ENCODE data around the gene RASA2. TPM values are rescaled to one million over a fixed set of nuclear protein-coding genes. Genes with fewer than 3 reads are reported as not detected.
A peak's percentile ranks its signal among the peaks of the same experiment; 100 is the strongest.

The RASA2 gene
- total RNA-seq, 4 donors from 2014 or later: 10.6 to 15.5 (median 14.8) TPM

GRCh38 chr3:141486496-141486745, 406 bp upstream of the RASA2 start:
- Histone ChIP-seq H3K27me3 (no peaks in the 10 kb centered on the region), H3K9me3 (no peaks in the 10 kb centered on the region), H3K4me1 (peaks cover 0 to 30% (median 11%) of the 10 kb centered on the region in 3 donors), H3K36me3 (no peaks in the 10 kb centered on the region), H3K4me3 (peak overlapping the region; percentile 79 to 99), H3K27ac (peak overlapping the region; percentile 19 to 99 (median 98))
- ATAC-seq: peak; percentile 1
- 0% methylated on average over 1 to 4 of the region's 4 CpGs for WGBS, 2 donors (ENCODE audit: low coverage in 1 of 2)
- TF ChIP-seq, protein P1, sequence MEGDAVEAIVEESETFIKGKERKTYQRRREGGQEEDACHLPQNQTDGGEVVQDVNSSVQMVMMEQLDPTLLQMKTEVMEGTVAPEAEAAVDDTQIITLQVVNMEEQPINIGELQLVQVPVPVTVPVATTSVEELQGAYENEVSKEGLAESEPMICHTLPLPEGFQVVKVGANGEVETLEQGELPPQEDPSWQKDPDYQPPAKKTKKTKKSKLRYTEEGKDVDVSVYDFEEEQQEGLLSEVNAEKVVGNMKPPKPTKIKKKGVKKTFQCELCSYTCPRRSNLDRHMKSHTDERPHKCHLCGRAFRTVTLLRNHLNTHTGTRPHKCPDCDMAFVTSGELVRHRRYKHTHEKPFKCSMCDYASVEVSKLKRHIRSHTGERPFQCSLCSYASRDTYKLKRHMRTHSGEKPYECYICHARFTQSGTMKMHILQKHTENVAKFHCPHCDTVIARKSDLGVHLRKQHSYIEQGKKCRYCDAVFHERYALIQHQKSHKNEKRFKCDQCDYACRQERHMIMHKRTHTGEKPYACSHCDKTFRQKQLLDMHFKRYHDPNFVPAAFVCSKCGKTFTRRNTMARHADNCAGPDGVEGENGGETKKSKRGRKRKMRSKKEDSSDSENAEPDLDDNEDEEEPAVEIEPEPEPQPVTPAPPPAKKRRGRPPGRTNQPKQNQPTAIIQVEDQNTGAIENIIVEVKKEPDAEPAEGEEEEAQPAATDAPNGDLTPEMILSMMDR (IDR thresholded peaks at IDR 0.05): no peak
- TF ChIP-seq EP300 (IDR thresholded peaks at IDR 0.05) (no peak), POLR2A (IDR thresholded peaks at IDR 0.05) (no peak), POLR2AphosphoS5 (IDR thresholded peaks at IDR 0.05) (no peak)

GRCh38 chr3:141487521-141488252, 860 bp downstream of the RASA2 start:
- Histone ChIP-seq H3K36me3 (no peaks in the 10 kb centered on the region), H3K27ac (peak overlapping the region; percentile 87 to 99 (median 98)), H3K4me3 (peak overlapping the region; percentile 79 to 99), H3K9me3 (no peaks in the 10 kb centered on the region), H3K27me3 (no peaks in the 10 kb centered on the region), H3K4me1 (peaks cover 0 to 38% (median 11%) of the 10 kb centered on the region in 3 donors)
- TF ChIP-seq POLR2AphosphoS5 (IDR thresholded peaks at IDR 0.05): peak; percentile 25
- no peak for TF ChIP-seq EP300 (IDR thresholded peaks at IDR 0.05)
- TF ChIP-seq, protein P1 (IDR thresholded peaks at IDR 0.05): peak in 1 of 4 experiments; percentile 29
- peak in 1 of 2 donors; percentile 29 for TF ChIP-seq POLR2A (IDR thresholded peaks at IDR 0.05)
- peak; percentile 62 for ATAC-seq
- 1 to 2% methylated on average over 7 to 11 of the region's 55 CpGs for WGBS, 2 donors (ENCODE audit: low coverage in 1 of 2)

DNA sequence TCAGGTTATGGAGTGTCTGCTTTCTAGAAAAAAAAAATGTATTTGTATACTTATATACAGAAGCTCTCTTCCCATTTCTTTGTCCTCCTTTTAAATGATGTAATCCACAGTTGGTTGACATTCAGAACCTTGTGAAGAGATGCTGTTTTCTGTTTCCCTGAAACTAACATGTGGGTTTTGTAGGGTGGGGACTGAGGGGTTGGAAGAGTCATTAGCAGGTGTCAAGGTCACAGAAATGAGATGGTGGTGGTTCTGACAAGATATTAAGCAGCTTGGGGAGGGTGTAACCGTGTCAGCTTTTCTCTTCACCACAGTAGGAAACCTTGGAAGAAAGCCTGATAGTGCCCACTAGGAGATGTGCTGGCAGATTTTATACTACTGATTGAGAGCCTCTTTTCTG, 2.4 kb downstream of the RASA2 start:
- Histone ChIP-seq H3K9me3 (no peaks in the 10 kb centered on the region), H3K36me3 (no peaks in the 10 kb centered on the region), H3K27me3 (no peaks in the 10 kb centered on the region), H3K27ac (no peak overlapping the region), H3K4me1 (peaks cover 0 to 38% (median 11%) of the 10 kb centered on the region in 3 donors), H3K4me3 (no peak overlapping the region)
- TF ChIP-seq POLR2A (IDR thresholded peaks at IDR 0.05) (no peak), EP300 (IDR thresholded peaks at IDR 0.05) (no peak), POLR2AphosphoS5 (IDR thresholded peaks at IDR 0.05) (no peak)
- TF ChIP-seq, protein P1 (IDR thresholded peaks at IDR 0.05): no peak
- WGBS, 2 donors (ENCODE audit: low coverage in 1 of 2): 57 to 80% methylated on average over 1 of the region's 1 CpG
- no peak for ATAC-seq

DNA sequence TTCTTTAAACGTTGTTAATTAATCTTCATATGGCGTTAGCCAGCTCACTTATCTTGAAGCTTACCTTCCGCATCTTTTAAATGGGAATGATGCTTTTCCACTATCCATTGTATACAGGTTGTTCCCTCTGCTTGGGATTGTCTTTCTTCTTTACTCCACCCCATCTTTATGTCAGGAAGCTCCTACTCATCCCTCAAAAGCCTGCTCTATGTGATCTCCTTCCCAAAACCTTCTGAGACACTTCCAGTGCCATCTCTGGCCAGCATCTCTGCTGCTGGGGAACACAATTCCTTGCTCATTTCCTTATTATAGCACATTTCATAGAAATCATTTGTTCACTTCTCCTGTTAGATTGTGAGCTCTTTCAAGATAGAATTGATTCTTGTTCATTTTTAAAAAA, 4.3 kb downstream of the RASA2 start:
- Histone ChIP-seq H3K9me3 (no peaks in the 10 kb centered on the region), H3K4me1 (peaks cover 0 to 33% (median 9%) of the 10 kb centered on the region in 3 donors), H3K36me3 (no peaks in the 10 kb centered on the region), H3K27me3 (no peaks in the 10 kb centered on the region), H3K4me3 (no peak overlapping the region), H3K27ac (no peak overlapping the region)
- ATAC-seq: no peak
- TF ChIP-seq, protein P1 (IDR thresholded peaks at IDR 0.05): no peak
- no peak for TF ChIP-seq POLR2AphosphoS5 (IDR thresholded peaks at IDR 0.05)
- no peak for TF ChIP-seq POLR2A (IDR thresholded peaks at IDR 0.05)
- TF ChIP-seq EP300 (IDR thresholded peaks at IDR 0.05): no peak
- 90 to 91% methylated on average over 3 of the region's 3 CpGs for WGBS, 2 donors (ENCODE audit: low coverage in 1 of 2)

- Histone ChIP-seq H3K4me3 (no peak overlapping the region), H3K27ac (no peak overlapping the region), H3K9me3 (no peaks in the 10 kb centered on the region), H3K4me1 (peaks cover 0 to 28% (median 6%) of the 10 kb centered on the region in 3 donors), H3K36me3 (no peaks in the 10 kb centered on the region), H3K27me3 (no peaks in the 10 kb centered on the region)
- TF ChIP-seq, protein P1 (IDR thresholded peaks at IDR 0.05): no peak
- WGBS, 2 donors (ENCODE audit: low coverage in 1 of 2): 60 to 68% methylated on average over 1 of the region's 1 CpG
- no peak for ATAC-seq
Measured at GRCh38 chr3:141491929-141492328, 5.1 kb downstream of the RASA2 start.
